Breast epithelium (tissue), 3 donors: ENCODE results near the gene PLAAT3.
"Not testable (repeated sequence)": the region's sequence is repeated elsewhere in the genome, so short reads cannot be mapped to it uniquely, and the experiment has no call there.

ENCODE experiments used
- CTCF ChIP-seq, 3 donors: fragments of 450-650 bp; IDR thresholded peaks; one replicate each; pipeline ENCODE4 v1.5.1; 2016 to 2017; ENCODE audit warnings: antibody characterized with exemption in 3 of 3, mild to moderate bottlenecking in 3 of 3, moderate library complexity in 3 of 3
- POLR2A ChIP-seq: fragments of 450-650 bp; IDR thresholded peaks from one replicate; pipeline ENCODE4 v1.6.1; 2016; ENCODE audit warnings: antibody characterized with exemption, mild to moderate bottlenecking, moderate library complexity

- TF ChIP-seq CTCF (IDR thresholded peaks at IDR 0.05); POLR2A: not testable (repeated sequence)
Observed at GRCh38 chr11:63638436-63638835, 24.2 kb upstream of the PLAAT3 start.
